Pancreas (tissue), 10 donors: ENCODE data around the gene ACVR2B. TPM values are rescaled to one million over a fixed set of nuclear protein-coding genes. Genes with fewer than 3 reads are reported as not detected.

Source experiments
- ATAC-seq, 4 donors: fragments of 200-7000 bp; cut with Tn5 transposase; one replicate each; pipeline versions ENCODE4 v1.8.0 to v1.9.1; 2020; ENCODE audit warnings: mild to moderate bottlenecking in 4 of 4, moderate library complexity in 4 of 4
- DNase-seq, 6 donors: peaks; one replicate each; pipeline ENCODE4 v3.0.0-alpha.2; 2020
- FAIRE-seq: peaks from 2 replicates; lab custom pipeline; 2012; peaks lifted over from hg19 to GRCh38; lab: Jason Lieb, UNC
- H3K27ac ChIP-seq, 4 donors: fragments of 200-600 bp; sonication (generic); 1 replicate in 3 of 4; 2 replicates in 1 of 4; pipeline versions ENCODE4 v1.5.0 to v1.8.0; 2020
- H3K27me3 ChIP-seq, 4 donors: fragments of 200-600 bp; one replicate each; pipeline ENCODE4 v1.8.0; 2021
- H3K36me3 ChIP-seq, 3 donors: fragments of 200-600 bp; sonication (generic) in 1 of 3; one replicate each; pipeline versions ENCODE4 v1.5.0 to v1.8.0; 2020 to 2021
- H3K4me1 ChIP-seq, 3 donors: fragments of 200-600 bp; one replicate each; pipeline ENCODE4 v1.8.0; 2021
- H3K4me3 ChIP-seq, 4 donors: fragments of 200-600 bp; sonication (generic) in 2 of 4; one replicate each; pipeline versions ENCODE4 v1.5.0 to v1.8.0; 2020 to 2021
- H3K9me3 ChIP-seq, 4 donors: fragments of 200-600 bp; one replicate each; pipeline ENCODE4 v1.8.0; 2021
- CTCF ChIP-seq, 4 donors: fragments of 200-600 bp; sonication (generic) in 3 of 4; IDR thresholded peaks; one replicate each; pipeline versions ENCODE4 v1.5.0 to v1.8.0; 2021; ENCODE audit warnings: antibody characterized with exemption in 4 of 4
- WGBS, 2 donors: extraction: QIAGEN DNeasy Blood & Tissue Kit; methylation state at CpG; one replicate each; pipeline ENCODE4 v1.1.7; 2013; 5-methylcytosine and 5-hydroxymethylcytosine counted together
- intact Hi-C, 3 donors: fragments of 100-400 bp; cut with DNase I; formaldehyde crosslinking; loops; one replicate each; pipeline versions ENCODE4 v1.11.1 to v1.14.2; 2022
- polyA plus RNA-seq, 2 donors: library from polyadenylated mRNA; stranded (reverse); fragments of 200-250 nt; gene quantifications; one replicate each; pipeline ENCODE4 v1.2.3, GENCODE V29; 2013
- total RNA-seq, 6 donors: library from RNA; stranded (reverse); fragmentation: NEBNext Ultra II Directional in 4 of 6; extraction: Animal tissue kit (Norgen Biotek cat#: 25700) in 4 of 6; gene quantifications; one replicate each; pipeline versions ENCODE4 v1.2.1 to v1.2.4, GENCODE V29; 2021 to 2023
- donor health status: healthy with polysubstance abuse.
- donor health status: DM: no; HTN: no; CAD: no; lungs with moderate emphysema.
- donor health status: DM: no; HTN: no; CAD: no.
- donor health status: control.
- donor health status: control.
- donor health status: Bipolar disorder and iron deficiency.
- donor health status: DM: yes; HTN: yes; CAD: no.
- donor health status: DM: no; HTN: no; CAD: no.
- donor health status: DM: no; HTN: no; CAD: no.
- donor health status: DM: yes; HTN: yes; CAD: no.

Gene ACVR2B
- total and polyA plus RNA-seq, 8 donors, result 1.3 to 10.9 (median 5.1) TPM

DNA sequence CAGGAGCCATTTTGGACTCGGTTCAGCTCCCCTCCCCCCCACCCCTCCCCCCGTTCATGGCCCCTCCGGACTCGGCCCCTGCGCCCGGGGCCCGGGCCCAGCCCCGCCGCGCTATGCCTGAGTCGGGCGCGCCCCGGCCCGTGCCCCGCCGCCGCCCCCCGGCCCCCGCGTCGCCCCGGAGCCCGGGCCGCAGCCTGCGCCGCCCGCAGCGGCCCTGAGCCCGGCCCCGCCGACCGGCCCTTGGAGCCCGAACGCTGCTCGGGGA is 155 bp downstream of the ACVR2B start:
- ATAC-seq (no peak), DNase-seq (no peak), FAIRE-seq (no peak)
- 0 to 1% methylated on average over 13 to 36 of the region's 36 CpGs for WGBS, 2 donors
- Histone ChIP-seq H3K4me3 (peak overlapping the region; percentile 57 to 83 (median 70)), H3K27me3 (no peaks in the 10 kb centered on the region), H3K9me3 (no peaks in the 10 kb centered on the region), H3K36me3 (no peaks in the 10 kb centered on the region), H3K27ac (peak overlapping the region; percentile 76 to 92 (median 90)), H3K4me1 (peaks cover 18 to 31% (median 28%) of the 10 kb centered on the region in 3 donors)
- intact Hi-C loops, result no loop called here
- TF ChIP-seq CTCF (IDR thresholded peaks at IDR 0.05), result no peak

- FAIRE-seq, result no peak
- H3K4me3 ChIP-seq, result peak overlapping the region; percentile 57 to 83 (median 70)
- peaks cover 21 to 34% (median 30%) of the 10 kb centered on the region in 3 donors for H3K4me1 ChIP-seq
- DNase-seq, result peak; percentile 34 to 85 (median 56)
- peak overlapping the region; percentile 76 to 92 (median 90) for H3K27ac ChIP-seq
- H3K36me3 ChIP-seq, result no peaks in the 10 kb centered on the region
- ATAC-seq, result peak; percentile 8 to 46 (median 22)
- H3K27me3 ChIP-seq, result no peaks in the 10 kb centered on the region
- WGBS, 2 donors, result 1% methylated on average over 44 to 78 of the region's 78 CpGs
- TF ChIP-seq CTCF (IDR thresholded peaks at IDR 0.05), result no peak
- intact Hi-C loops, result no loop called here
- H3K9me3 ChIP-seq, result no peaks in the 10 kb centered on the region
Observed at GRCh38 chr3:38454178-38454883, 641 bp downstream of the ACVR2B start.

- H3K27ac ChIP-seq, result peak overlapping the region; percentile 76 to 92 (median 90)
- no peaks in the 10 kb centered on the region for H3K27me3 ChIP-seq
- H3K9me3 ChIP-seq, result no peaks in the 10 kb centered on the region
- 0 to 1% methylated on average over 71 to 72 of the region's 72 CpGs for WGBS, 2 donors
- H3K4me1 ChIP-seq, result peaks cover 21 to 36% (median 32%) of the 10 kb centered on the region in 3 donors
- H3K36me3 ChIP-seq, result no peaks in the 10 kb centered on the region
- peak; percentile 83 to 92 (median 88) for DNase-seq
- no peak for TF ChIP-seq CTCF (IDR thresholded peaks at IDR 0.05)
- intact Hi-C loops, result no loop called here
- peak; percentile 69 to 78 (median 75) for ATAC-seq
- FAIRE-seq, result no peak
- H3K4me3 ChIP-seq, result peak overlapping the region; percentile 57 to 83 (median 70)
Observed at GRCh38 chr3:38454884-38455638, 1.4 kb downstream of the ACVR2B start.

DNA sequence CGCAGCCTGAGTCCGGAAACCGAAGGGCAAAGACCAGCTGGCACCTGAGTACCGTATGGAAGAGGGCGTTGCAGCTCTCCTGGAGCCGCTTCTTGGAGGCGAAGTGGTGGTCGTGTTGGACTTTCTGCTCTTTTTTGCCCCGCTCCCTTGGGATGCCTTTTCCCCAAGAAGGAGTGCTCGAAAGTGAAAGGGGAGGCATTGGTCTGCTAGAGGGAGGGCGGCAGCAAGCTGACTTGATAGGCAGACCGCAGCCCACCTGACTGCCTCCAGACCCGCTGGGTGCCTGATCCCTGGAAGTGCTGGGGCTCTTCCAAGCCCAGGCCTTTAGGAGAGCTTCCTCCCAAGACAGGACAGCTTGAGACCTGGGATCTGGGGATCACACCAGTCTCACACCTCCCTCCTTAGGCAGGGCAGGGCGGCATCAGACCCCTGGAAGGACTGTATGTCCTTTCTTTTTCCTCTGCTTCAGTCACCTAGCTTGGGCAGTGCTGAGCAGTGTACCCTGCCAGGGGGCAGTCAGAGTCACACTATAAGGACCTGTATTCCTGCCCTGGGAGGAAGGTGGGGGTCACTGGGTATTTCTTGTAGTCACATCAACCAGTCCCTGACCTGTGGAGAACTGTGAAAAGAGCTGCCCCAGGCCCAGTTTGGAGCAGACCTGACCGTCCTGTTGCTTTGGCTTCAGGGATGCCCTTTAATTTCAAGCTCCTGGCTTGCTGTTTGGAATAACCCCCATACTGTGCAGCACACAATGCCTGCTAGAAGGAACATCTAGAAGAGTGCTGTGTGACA is 2.1 kb downstream of the ACVR2B start:
- intact Hi-C loops, result no loop called here
- FAIRE-seq (no peak), ATAC-seq (peak in 3 of 4 donors; percentile 0 to 1 (median 1)), DNase-seq (peak in 3 of 6 donors; percentile 31 to 49 (median 49))
- 8 to 12% methylated on average over 15 of the region's 15 CpGs for WGBS, 2 donors
- H3K36me3 ChIP-seq, result no peaks in the 10 kb centered on the region
- no peaks in the 10 kb centered on the region for H3K9me3 ChIP-seq
- H3K4me3 ChIP-seq, result peak overlapping the region; percentile 57 to 83 (median 70)
- TF ChIP-seq CTCF (IDR thresholded peaks at IDR 0.05), result no peak
- H3K4me1 ChIP-seq, result peaks cover 21 to 42% (median 39%) of the 10 kb centered on the region in 3 donors
- H3K27ac ChIP-seq, result peak overlapping the region; percentile 76 to 92 (median 90)
- no peaks in the 10 kb centered on the region for H3K27me3 ChIP-seq
